ENCODE data around the gene GSTK1.

DNA sequence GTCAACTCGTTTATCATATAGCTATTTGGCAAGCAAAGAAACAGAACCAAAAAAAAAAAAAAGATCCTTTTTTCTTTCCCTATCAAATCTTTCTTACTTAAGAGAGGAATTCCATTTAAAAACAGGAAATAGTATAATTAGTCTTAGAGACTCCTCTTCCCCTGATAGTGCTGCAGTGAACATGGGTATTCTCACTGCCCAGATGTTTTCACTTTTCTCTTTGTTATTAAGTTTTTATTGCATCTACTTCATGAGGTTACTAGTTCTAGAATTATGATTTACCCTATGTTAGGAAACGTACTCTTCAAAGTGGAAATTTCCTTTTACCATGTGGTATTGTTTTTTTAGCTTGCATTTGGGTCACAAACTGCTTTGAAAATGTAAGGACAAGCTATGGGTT is 33.4 kb downstream of the GSTK1 start:
- TF ChIP-seq, protein P1, sequence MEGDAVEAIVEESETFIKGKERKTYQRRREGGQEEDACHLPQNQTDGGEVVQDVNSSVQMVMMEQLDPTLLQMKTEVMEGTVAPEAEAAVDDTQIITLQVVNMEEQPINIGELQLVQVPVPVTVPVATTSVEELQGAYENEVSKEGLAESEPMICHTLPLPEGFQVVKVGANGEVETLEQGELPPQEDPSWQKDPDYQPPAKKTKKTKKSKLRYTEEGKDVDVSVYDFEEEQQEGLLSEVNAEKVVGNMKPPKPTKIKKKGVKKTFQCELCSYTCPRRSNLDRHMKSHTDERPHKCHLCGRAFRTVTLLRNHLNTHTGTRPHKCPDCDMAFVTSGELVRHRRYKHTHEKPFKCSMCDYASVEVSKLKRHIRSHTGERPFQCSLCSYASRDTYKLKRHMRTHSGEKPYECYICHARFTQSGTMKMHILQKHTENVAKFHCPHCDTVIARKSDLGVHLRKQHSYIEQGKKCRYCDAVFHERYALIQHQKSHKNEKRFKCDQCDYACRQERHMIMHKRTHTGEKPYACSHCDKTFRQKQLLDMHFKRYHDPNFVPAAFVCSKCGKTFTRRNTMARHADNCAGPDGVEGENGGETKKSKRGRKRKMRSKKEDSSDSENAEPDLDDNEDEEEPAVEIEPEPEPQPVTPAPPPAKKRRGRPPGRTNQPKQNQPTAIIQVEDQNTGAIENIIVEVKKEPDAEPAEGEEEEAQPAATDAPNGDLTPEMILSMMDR (conservative IDR thresholded peaks at IDR 0.05): no peak
- no peak for TF ChIP-seq ZFX (IDR thresholded peaks at IDR 0.05)

All from C4-2B (cell line).